ENCODE results near the gene MYO1E.

The MYO1E gene

GRCh38 chr15:59221511-59222505 is 150.9 kb downstream of the MYO1E start:
- DNase-seq = no peak

DNA sequence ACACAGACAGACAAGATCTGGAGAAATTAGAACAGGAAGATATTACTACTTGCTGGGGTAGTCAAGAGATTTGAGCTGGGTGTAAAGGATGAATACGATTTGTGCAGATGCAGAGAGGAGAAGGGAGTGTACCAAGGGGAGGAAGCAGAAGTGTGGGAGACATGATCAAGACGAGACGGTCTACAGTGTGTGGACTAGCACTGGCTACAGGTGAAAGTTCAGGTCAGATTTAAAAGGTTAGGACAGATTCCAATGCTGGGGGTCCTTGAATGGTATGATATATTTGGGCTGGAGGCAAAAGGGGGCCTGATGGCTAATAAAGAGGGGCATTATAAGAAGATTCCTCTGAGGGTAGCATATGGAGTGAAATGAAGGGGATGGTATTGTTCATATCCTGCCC is 154.0 kb downstream of the MYO1E start:
- no peak for DNase-seq

DNA sequence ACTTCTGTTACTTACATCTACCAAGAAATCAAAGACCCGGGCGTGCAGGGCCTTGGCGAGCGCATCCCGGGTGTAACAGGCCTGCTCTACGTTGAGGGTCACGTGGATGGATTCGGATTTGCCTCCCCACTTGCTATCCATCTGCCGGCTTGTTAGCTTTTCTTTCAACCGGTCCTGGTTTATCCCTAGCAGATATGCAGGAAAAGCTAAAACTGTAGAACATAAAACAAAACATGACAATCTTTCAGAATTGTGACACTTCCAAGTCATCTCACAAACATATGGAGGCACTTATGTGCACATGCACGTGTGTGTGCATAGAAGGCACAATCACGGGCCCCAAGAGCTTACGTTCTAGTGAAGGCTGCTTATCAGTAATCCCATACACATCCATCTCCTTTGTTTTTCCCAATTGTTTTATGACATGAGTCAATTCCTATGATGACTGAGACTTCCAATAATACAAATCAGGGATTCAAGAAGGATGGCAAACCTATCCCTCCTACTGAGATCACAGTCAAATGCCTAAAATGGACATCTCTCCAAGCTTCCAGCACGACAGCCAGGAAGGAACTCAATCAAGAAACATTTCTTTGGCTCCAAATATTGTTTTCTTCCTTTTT is 154.7 kb downstream of the MYO1E start:
- DNase-seq = no peak

GRCh38 chr15:59216911-59217310 is 155.8 kb downstream of the MYO1E start:
- no peak for DNase-seq

- DNase-seq = no peak
Observed at GRCh38 chr15:59210186-59210585, 162.5 kb downstream of the MYO1E start.

GRCh38 chr15:59208613-59209249 is 163.9 kb downstream of the MYO1E start:
- no peak for DNase-seq

GRCh38 chr15:59206623-59207183 is 166.0 kb downstream of the MYO1E start, which contains the start of gene LDHAL6B:
TSS of gene LDHAL6B (plus strand) at chr15:59206843. CDS start at chr15:59206941, 98 bp downstream.
- no peak for DNase-seq

DNA sequence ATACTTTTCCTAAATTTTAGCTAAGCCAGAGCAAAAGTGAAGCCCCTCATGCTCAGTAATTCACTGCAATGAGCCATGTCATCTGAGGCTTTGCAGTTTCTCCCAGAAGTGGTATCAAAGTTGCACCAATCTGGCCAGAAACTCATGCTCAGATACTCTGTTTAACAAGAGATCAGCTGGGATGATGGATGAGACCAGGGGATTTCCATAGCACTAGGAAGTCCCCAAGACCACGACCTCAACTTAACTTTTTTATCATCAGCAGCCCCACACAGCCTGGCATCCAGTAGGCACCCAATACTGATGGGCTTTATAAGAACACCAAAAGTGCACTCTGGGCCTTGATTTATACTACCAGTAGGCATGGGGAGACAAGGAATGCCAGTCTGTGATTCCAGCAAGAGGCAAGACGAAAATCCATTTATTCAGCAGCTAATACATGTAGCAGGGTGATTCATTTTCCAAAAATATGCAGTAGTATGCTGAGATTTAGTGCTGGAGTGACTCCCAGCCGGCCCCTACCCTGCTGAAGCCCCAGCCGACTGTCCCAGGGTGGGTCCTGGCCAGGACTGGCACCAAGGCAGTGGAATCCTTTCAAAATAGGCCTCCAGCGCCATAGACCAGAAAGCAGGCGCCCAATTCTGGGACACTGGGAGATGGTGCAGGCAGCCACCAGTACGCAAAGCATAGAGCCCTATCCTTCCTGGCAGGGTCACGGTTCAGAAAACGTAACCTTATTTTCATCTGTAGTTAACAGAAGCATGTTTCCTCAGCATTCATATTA is 166.6 kb downstream of the MYO1E start:
- no peak for DNase-seq

GRCh38 chr15:59203657-59204056 is 169.0 kb downstream of the MYO1E start:
- DNase-seq = no peak

DNA sequence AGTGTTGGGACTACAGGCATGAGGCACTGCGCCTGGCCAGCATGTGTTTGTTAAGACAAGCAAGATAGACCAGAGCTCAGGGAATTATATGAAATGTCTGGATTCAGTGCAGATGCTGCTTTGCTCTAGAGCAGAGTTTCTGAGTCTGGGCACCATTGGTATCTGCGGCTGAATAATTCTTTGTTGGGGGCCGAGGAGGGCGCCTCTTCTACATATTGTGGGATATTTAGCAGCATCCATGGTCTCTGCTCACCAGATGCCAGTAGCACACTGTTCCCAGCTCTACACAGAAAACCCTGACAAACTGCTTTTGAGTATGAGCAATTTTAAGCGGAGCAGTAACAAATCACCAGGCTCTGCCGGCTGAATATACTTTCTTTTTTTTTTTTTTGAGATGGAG is 169.7 kb downstream of the MYO1E start:
- DNase-seq = no peak

DNA sequence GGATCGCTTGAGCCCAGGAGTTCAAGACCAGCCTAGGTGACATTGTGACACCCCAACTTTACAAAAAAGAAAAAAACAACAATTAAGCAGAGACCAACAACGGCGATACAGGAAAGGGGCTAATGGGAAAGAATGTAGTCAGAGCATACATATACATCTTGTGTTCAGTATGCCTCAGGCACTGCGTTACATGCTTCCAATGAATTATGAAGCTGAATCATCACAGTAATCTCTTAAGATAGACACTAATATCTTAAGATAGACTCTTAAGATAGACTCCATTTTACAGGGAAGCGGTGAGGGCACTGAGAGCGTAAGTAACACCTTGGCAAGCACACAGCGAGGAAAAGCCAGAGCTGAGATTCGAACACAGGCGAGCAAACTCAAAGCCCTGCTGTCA is 172.1 kb downstream of the MYO1E start:
- DNase-seq = no peak

GRCh38 chr15:59199626-59200465 is 172.8 kb downstream of the MYO1E start:
- DNase-seq = no peak

GRCh38 chr15:59197454-59197853 is 175.2 kb downstream of the MYO1E start:
- no peak for DNase-seq

GRCh38 chr15:59196416-59196815 is 176.3 kb downstream of the MYO1E start:
- no peak for DNase-seq

DNA sequence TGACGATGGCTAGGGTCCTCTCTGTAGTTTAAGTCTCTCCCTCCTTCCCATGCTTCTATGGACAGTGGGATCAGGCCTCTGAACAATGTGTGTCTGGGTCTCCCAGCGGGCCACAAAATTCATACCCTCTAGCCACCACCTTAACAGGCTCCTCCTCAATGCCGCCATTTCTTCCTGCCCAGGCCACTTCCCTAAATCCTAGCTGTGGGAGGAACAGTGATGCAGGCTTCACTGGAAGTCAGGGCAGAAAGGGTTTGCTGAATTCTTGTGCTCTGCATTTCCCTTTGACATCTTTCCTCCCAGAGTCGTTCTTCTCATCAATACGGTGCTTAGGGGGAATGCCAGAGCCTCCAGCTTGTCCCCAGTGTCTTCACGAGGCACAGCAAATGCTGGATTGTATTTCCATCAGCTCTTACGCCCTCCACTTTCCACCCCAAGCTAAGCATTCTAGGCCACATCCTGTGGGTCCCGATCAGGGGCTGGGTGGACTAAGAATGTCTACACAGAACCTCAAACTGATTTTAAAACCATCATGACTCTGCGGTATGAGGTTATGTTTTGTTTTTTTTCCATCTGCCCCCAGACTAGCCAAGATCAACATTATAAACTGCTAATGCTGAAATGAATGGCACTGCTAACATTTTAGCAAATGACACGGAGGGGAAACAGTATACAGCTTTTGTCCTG is 177.9 kb downstream of the MYO1E start:
- peak; percentile 36 for DNase-seq

DNA sequence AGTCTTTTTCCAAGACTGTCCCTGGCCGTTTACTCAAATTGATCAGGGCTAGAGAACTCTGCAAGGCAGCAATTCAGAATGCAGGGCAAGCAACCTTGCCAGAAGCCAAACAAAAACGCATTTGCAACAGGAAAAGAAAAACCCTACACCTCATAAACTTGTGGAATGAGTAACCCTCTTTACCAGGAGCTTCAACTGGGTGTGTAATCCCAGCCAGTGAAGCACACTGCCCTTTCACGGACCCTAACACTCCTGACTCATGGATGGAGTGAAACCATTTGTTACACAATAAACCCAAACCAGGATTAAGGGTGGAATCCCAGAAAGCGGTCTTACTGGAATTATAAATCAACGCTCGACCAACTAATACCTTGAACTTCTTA is 180.8 kb downstream of the MYO1E start:
- no peak for DNase-seq

DNA sequence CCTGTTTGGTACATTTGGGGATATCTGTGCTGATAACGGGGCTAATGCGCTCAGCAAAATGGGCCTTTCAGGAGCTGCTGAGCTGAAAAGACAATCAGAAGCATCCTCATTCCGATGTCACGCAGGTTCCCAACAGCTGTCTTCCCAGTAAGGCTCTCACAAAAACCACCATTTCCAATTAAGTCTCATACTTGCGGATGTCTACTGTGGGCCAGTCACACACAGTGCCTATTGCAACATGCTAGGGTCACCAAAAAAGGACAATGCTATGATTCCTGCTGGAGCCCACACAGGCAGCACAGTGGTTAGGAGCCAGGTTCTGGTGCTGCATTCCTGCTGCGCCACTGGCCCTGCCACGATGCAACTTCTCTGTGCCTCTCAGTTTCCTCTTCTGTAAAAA is 182.4 kb downstream of the MYO1E start:
- DNase-seq = no peak

DNA sequence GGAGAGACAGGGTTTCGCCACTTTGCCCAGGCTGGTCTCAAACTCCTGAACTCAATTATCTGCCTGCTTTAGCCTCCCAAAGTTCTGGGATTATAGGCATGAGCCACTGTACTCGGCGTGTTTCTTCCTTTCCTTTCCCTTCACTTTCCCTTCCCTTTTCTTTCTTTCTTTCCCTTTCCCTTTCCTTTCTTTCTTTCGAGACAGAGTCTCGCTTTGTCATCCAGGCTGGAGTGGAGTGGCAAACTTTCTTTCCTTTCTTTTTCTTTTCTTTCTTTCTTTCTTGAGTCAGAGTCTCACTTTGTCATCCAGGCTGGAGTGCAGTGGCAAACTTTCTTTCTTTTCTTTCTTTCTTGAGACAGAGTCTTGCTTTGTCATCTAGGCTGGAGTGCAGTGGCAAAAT is 183.4 kb downstream of the MYO1E start:
- DNase-seq = no peak

- no peak for DNase-seq
Observed at GRCh38 chr15:59186501-59186900, 186.2 kb downstream of the MYO1E start.

GRCh38 chr15:59185725-59186124 is 186.9 kb downstream of the MYO1E start:
- no peak for DNase-seq
